GM21515 (cell line): ENCODE results near the gene PLET1.
"Not testable (repeated sequence)": the region's sequence is repeated elsewhere in the genome, so short reads cannot be mapped to it uniquely, and the experiment has no call there.

Experiments
- ATAC-seq: cut with Tn5 transposase; IDR thresholded peaks from one replicate; pipeline ENCODE4 v1.9.1; 2021; ENCODE audit not compliant: unreplicated experiment

Gene PLET1

GRCh38 chr11:112215621-112216020, 45.0 kb downstream of the PLET1 start:
- ATAC-seq, result no peak

GRCh38 chr11:112213753-112214152, 46.9 kb downstream of the PLET1 start:
- ATAC-seq, result no peak

- ATAC-seq, result no peak
These were observed 48.0 kb downstream of the PLET1 start for GRCh38 chr11:112212710-112213109.

- no peak for ATAC-seq
These were observed 48.4 kb downstream of the PLET1 start for GRCh38 chr11:112212290-112212689.

- ATAC-seq, result no peak
These were observed 49.1 kb downstream of the PLET1 start for GRCh38 chr11:112211536-112211935.

GRCh38 chr11:112210890-112211289, 49.8 kb downstream of the PLET1 start:
- ATAC-seq, result no peak

GRCh38 chr11:112206071-112206470, 54.6 kb downstream of the PLET1 start:
- ATAC-seq, result no peak

- ATAC-seq, result no peak
These were observed 60.4 kb downstream of the PLET1 start for GRCh38 chr11:112200252-112200651.

GRCh38 chr11:112199101-112199500, 61.6 kb downstream of the PLET1 start:
- not testable (repeated sequence) for ATAC-seq
